ENCODE measurements around the gene INO80. TPM values are rescaled to one million over a fixed set of nuclear protein-coding genes. Genes with fewer than 3 reads are reported as not detected.

The INO80 gene
- total RNA-seq, 2 donors from 2014 or later, result 9.4 to 16.4 TPM

DNA sequence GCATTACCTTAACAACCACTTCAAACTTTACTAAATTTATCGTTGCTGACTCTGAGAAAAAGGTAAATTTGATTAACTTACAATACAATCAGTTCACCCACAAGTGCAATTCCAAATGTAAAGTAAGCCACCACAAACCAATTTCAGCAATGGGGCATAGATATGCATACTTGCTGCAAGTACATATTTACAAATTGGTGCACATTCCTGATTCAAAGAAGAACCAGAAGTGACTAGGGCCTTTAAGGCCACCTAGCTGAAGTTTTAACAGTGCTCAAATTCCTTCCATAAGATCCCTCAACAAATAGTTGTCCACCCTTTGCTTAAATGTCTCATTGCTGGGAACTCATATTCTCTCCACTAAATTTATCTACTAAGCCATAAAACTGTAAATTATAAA, 67.2 kb downstream of the INO80 start:
- TF ChIP-seq, protein P1, sequence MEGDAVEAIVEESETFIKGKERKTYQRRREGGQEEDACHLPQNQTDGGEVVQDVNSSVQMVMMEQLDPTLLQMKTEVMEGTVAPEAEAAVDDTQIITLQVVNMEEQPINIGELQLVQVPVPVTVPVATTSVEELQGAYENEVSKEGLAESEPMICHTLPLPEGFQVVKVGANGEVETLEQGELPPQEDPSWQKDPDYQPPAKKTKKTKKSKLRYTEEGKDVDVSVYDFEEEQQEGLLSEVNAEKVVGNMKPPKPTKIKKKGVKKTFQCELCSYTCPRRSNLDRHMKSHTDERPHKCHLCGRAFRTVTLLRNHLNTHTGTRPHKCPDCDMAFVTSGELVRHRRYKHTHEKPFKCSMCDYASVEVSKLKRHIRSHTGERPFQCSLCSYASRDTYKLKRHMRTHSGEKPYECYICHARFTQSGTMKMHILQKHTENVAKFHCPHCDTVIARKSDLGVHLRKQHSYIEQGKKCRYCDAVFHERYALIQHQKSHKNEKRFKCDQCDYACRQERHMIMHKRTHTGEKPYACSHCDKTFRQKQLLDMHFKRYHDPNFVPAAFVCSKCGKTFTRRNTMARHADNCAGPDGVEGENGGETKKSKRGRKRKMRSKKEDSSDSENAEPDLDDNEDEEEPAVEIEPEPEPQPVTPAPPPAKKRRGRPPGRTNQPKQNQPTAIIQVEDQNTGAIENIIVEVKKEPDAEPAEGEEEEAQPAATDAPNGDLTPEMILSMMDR (IDR thresholded peaks at IDR 0.05), result no peak
- Histone ChIP-seq H3K4me1 (no peaks in the 10 kb centered on the region), H3K36me3 (peaks cover 93% of the 10 kb centered on the region)

DNA sequence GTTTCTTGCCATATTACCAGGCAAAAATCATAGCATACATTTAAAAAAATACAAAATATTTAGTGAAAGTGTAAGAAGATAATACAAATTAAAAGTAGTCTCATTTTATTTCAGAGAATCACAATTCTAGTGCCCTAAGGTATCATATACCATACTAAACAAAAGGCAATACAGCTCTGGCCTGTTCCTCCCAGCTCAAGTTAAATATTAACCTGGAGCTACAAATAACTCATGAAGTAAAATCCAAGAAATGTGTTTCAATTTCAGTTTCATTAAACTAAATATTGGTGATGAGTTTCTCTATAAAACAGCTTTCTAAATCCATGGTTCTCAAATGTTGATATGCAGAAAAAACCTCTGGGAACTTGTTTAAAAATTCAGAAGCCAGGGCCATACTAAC, 67.7 kb downstream of the INO80 start:
- TF ChIP-seq, protein P1 (IDR thresholded peaks at IDR 0.05), result no peak
- peaks cover 91% of the 10 kb centered on the region for H3K36me3 ChIP-seq
- H3K9me3 ChIP-seq, result no peaks in the 10 kb centered on the region
- H3K27ac ChIP-seq, result no peak overlapping the region
- no peak overlapping the region for H3K4me3 ChIP-seq
- H3K27me3 ChIP-seq, result no peaks in the 10 kb centered on the region
- no peaks in the 10 kb centered on the region for H3K4me1 ChIP-seq
- DNase-seq (ENCODE audit: low spot score), result no peak

More for the DNA sequence above, 67.2 kb downstream of the INO80 start:
- H3K27ac ChIP-seq, result no peak overlapping the region
- DNase-seq (ENCODE audit: low spot score), result no peak
- H3K27me3 ChIP-seq, result no peaks in the 10 kb centered on the region
- no peaks in the 10 kb centered on the region for H3K9me3 ChIP-seq
- H3K4me3 ChIP-seq, result no peak overlapping the region

DNA sequence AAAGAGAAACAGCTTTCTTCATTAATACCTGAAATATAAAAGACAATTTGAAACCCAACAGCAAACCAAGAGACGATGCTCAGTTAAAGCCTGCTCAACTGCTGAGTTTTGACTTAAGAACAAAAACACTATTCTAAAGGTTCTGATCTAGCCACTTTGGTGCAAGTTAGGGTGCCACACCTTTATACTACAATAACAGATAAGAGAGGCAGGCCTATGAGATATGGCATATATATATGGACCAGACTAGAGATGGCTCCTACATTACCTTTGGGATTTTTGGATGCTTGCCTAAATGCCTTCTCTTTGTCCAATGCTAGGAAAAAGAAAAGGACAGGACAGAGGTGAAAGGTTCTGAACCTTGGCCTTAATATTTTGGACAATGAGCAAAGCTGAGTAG, 68.6 kb downstream of the INO80 start:
- Histone ChIP-seq H3K27ac (no peak overlapping the region), H3K4me1 (no peaks in the 10 kb centered on the region), H3K4me3 (no peak overlapping the region), H3K36me3 (peaks cover 83% of the 10 kb centered on the region), H3K9me3 (no peaks in the 10 kb centered on the region), H3K27me3 (no peaks in the 10 kb centered on the region)
- TF ChIP-seq, protein P1 (IDR thresholded peaks at IDR 0.05), result no peak
- no peak for DNase-seq (ENCODE audit: low spot score)

DNA sequence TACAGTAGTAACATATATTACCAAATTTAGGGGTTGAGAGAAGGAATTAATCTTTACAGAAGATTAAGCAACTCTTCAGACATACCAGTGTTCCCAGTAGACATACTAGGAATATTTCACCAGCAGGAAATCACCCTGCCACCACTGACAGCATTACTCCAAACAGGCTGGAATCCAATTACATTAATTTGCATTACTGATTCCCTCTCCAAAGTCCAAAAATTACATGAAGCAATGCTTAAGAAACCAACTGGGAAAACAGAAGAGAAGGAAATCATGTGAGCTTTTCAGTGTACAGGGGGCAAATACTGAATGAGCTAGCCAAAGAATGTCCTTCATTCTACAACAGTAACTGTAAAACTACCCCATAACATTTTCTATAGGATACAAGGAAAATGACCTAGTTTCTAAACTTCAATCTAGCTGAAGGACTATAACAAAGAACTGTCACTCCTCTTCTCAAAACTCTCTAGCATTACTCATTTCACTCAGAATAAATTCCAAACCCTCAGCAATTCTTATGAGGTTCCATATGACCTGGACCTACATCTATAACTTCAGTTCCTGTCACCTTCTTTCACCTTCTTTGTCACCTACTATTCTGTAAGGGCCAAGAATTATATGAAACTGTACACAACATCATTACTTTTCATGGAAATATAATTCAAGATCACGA, 72.7 kb downstream of the INO80 start:
- Histone ChIP-seq H3K27ac (no peak overlapping the region), H3K4me1 (no peaks in the 10 kb centered on the region), H3K27me3 (no peaks in the 10 kb centered on the region), H3K36me3 (peaks cover 68% of the 10 kb centered on the region), H3K9me3 (no peaks in the 10 kb centered on the region), H3K4me3 (no peak overlapping the region)
- no peak for DNase-seq (ENCODE audit: low spot score)
- TF ChIP-seq, protein P1 (IDR thresholded peaks at IDR 0.05), result no peak

DNA sequence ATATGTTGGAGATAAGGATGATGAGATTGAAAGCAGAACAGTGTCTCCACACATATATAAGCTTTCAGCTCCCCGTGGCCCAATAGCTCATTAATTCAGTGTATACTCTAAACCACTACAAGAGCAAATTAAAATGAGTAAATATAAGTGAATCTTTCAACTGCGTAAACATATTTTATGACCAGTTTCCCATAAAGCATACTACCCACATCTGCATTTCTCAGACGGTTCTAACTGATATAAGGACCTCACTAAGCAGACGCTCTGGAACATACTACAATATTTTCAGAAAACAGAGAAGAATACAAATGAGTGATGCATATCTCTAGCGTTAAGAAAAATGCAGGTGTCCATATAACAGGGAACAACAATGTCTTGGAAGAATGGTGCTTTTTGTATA, 73.2 kb downstream of the INO80 start:
- no peak for DNase-seq (ENCODE audit: low spot score)
- H3K36me3 ChIP-seq, result peaks cover 68% of the 10 kb centered on the region
- H3K4me3 ChIP-seq, result no peak overlapping the region
- H3K9me3 ChIP-seq, result no peaks in the 10 kb centered on the region
- TF ChIP-seq, protein P1 (IDR thresholded peaks at IDR 0.05), result no peak
- H3K27me3 ChIP-seq, result no peaks in the 10 kb centered on the region
- no peak overlapping the region for H3K27ac ChIP-seq
- H3K4me1 ChIP-seq, result no peaks in the 10 kb centered on the region

DNA sequence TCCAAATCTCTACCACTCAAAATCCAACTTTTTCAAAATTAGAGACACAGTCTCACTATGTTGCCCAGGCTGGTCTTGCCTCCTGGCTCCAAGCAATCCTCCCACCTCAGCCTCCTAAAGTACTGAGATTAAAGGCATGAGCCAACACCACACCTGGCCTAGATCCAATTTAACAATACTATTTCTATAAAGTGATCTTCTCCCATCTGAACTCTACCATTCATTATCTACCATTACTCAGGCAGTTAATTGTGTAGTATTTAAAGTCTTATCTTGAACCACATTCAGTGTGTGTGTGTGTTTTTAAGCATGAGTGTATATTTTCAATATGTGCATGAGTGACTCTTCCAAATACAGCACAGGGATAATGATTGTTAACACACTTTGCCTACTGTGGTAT, 77.0 kb downstream of the INO80 start:
- Histone ChIP-seq H3K4me3 (no peak overlapping the region), H3K9me3 (no peaks in the 10 kb centered on the region), H3K4me1 (no peaks in the 10 kb centered on the region), H3K27me3 (no peaks in the 10 kb centered on the region), H3K27ac (no peak overlapping the region), H3K36me3 (peaks cover 32% of the 10 kb centered on the region)
- DNase-seq (ENCODE audit: low spot score), result no peak
- TF ChIP-seq, protein P1 (IDR thresholded peaks at IDR 0.05), result no peak

All from right atrium auricular region (tissue), 2 donors.